Measurements from ENCODE around the gene KIFC1.
A peak's percentile ranks its signal among the peaks of the same experiment; 100 is the strongest.
"Not testable (repeated sequence)": the region's sequence is repeated elsewhere in the genome, so short reads cannot be mapped to it uniquely, and the experiment has no call there.

The KIFC1 gene

GRCh38 chr6:33377171-33377570, 14.5 kb upstream of the KIFC1 start:
- no peak for DNase-seq

- DNase-seq, result not testable (repeated sequence)
Observed at GRCh38 chr6:33379184-33379583, 12.4 kb upstream of the KIFC1 start.

GRCh38 chr6:33380272-33380981, 11.2 kb upstream of the KIFC1 start:
- DNase-seq, result no peak

- no peak for DNase-seq
Observed at GRCh38 chr6:33383427-33384185, 8.0 kb upstream of the KIFC1 start.

GRCh38 chr6:33384581-33385020, 7.0 kb upstream of the KIFC1 start:
- no peak for DNase-seq

- no peak for DNase-seq
Observed at GRCh38 chr6:33390173-33390572, 1.4 kb upstream of the KIFC1 start.

- DNase-seq, result no peak
Observed at GRCh38 chr6:33390767-33391277, 801 bp upstream of the KIFC1 start.

GRCh38 chr6:33391922-33392594, 435 bp downstream of the KIFC1 start:
- DNase-seq, result peak; percentile 70

- peak; percentile 72 for DNase-seq
Observed at GRCh38 chr6:33392595-33392948, 949 bp downstream of the KIFC1 start.

- no peak for DNase-seq
Observed at GRCh38 chr6:33392979-33393378, 1.4 kb downstream of the KIFC1 start.

- DNase-seq, result no peak
Observed at GRCh38 chr6:33397541-33397940, 5.9 kb downstream of the KIFC1 start.

- DNase-seq, result not testable (repeated sequence)
Observed at GRCh38 chr6:33398601-33399000, 7.0 kb downstream of the KIFC1 start.

- DNase-seq, result not testable (repeated sequence)
Observed at GRCh38 chr6:33399881-33400280, 8.3 kb downstream of the KIFC1 start.

GRCh38 chr6:33404884-33405283, 13.3 kb downstream of the KIFC1 start:
- DNase-seq, result no peak

GRCh38 chr6:33405386-33405940, 13.8 kb downstream of the KIFC1 start:
- DNase-seq, result no peak

GRCh38 chr6:33406126-33406525, 14.5 kb downstream of the KIFC1 start:
- no peak for DNase-seq

- DNase-seq, result peak; percentile 21
Observed at GRCh38 chr6:33407132-33407718, 15.6 kb downstream of the KIFC1 start.

GRCh38 chr6:33410050-33410710, 18.6 kb downstream of the KIFC1 start:
- DNase-seq, result peak; percentile 99

GRCh38 chr6:33410711-33411631, 19.3 kb downstream of the KIFC1 start, which contains the start of gene PHF1:
TSS of gene PHF1 (plus strand) at chr6:33411014. CDS start at chr6:33412264, 1,250 bp downstream.
- peak; percentile 92 for DNase-seq

GRCh38 chr6:33411632-33412005, 20.0 kb downstream of the KIFC1 start:
- DNase-seq, result no peak

Measured in NCI-H69 (cell line).